H1 (cell line): ENCODE data around the gene CRYBG3. TPM values are rescaled to one million over a fixed set of nuclear protein-coding genes. Genes with fewer than 3 reads are reported as not detected.
A peak's percentile ranks its signal among the peaks of the same experiment; 100 is the strongest.

Experiments
- CTCF ChIA-PET: fragments of 300-600 bp; sonication (Branson Sonifier 250); formaldehyde crosslinking; loops from one replicate; lab custom pipeline; 2021; ENCODE audit not compliant: partially characterized antibody; lab: Charles Lee
- POLR2A ChIA-PET: fragments of 300-600 bp; sonication (Branson Sonifier 250); formaldehyde crosslinking; loops from one replicate; lab custom pipeline; 2021; ENCODE audit warnings: inconsistent platforms; ENCODE audit not compliant: partially characterized antibody; lab: Charles Lee
- DNase-seq, 2 experiments: peaks; one replicate each; pipeline versions ENCODE4 v3.0.0 to v3.0.0-alpha.2; 2010 to 2022; ENCODE audit warnings: low spot score in 2 of 2, low read depth in 1 of 2, mixed read lengths in 1 of 2
- FAIRE-seq: peaks from 2 replicates; lab custom pipeline; 2011; peaks lifted over from hg19 to GRCh38; lab: Jason Lieb, UNC
- H2AFZ ChIP-seq: 2 replicates; pipeline ENCODE4 v1.8.1; 2012; ENCODE audit warnings: low read length, inconsistent platforms
- H2AK5ac ChIP-seq: 2 replicates; pipeline ENCODE4 v1.6.1; 2013; ENCODE audit warnings: low read depth, low read length
- H2BK120ac ChIP-seq: replicated peaks from 2 replicates; pipeline ENCODE3; 2013; ENCODE audit warnings: low read depth, low read length, inconsistent platforms
- H2BK12ac ChIP-seq: 2 replicates; pipeline ENCODE4 v1.6.1; 2013; ENCODE audit warnings: low read depth, low read length
- H2BK15ac ChIP-seq: 2 replicates; pipeline ENCODE4 v1.6.1; 2013; ENCODE audit warnings: low read length
- H2BK20ac ChIP-seq: 2 replicates; pipeline ENCODE4 v1.6.1; 2013; ENCODE audit warnings: low read length
- H2BK5ac ChIP-seq: 2 replicates; pipeline ENCODE4 v1.6.1; 2013; ENCODE audit warnings: low read depth, low read length
- H3K14ac ChIP-seq: 2 replicates; pipeline ENCODE4 v1.6.1; 2013; ENCODE audit warnings: inconsistent platforms; ENCODE audit not compliant: insufficient read length
- H3K18ac ChIP-seq: 2 replicates; pipeline ENCODE4 v1.6.1; 2013; ENCODE audit warnings: low read length; ENCODE audit errors: extremely low read depth
- H3K23ac ChIP-seq: 2 replicates; pipeline ENCODE4 v1.6.1; 2013; ENCODE audit warnings: inconsistent platforms; ENCODE audit not compliant: insufficient read length
- H3K23me2 ChIP-seq: 2 replicates; pipeline ENCODE4 v1.6.1; 2013; ENCODE audit warnings: low read depth, low read length
- H3K27ac ChIP-seq: 2 replicates; pipeline ENCODE4 v1.6.1; 2011; ENCODE audit warnings: low read depth, low read length, inconsistent platforms
- H3K27me3 ChIP-seq, 4 experiments: replicated peaks in 1 of 4; 1 replicate in 1 of 4; 2 replicates in 3 of 4; pipeline versions ENCODE4 v1.6.1 to v1.8.1; 2011 to 2013; ENCODE audit warnings: low read length in 3 of 4, mild to moderate bottlenecking in 3 of 4, inconsistent platforms in 2 of 4, mixed read lengths in 2 of 4, moderate library complexity in 1 of 4; ENCODE audit not compliant: control insufficient read depth in 3 of 4, insufficient read depth in 3 of 4; ENCODE audit errors: extremely low read depth in 1 of 4
- H3K36me3 ChIP-seq, 4 experiments: 2 replicates each; pipeline versions ENCODE4 v1.6.1 to v1.8.1; 2011 to 2013; ENCODE audit warnings: mild to moderate bottlenecking in 4 of 4, low read length in 3 of 4, moderate library complexity in 2 of 4, control low read depth in 1 of 4, inconsistent platforms in 1 of 4; ENCODE audit not compliant: insufficient read depth in 4 of 4, control insufficient read depth in 2 of 4
- H3K4ac ChIP-seq: replicated peaks from 2 replicates; pipeline ENCODE3; 2013; ENCODE audit warnings: low read length, low read depth, mixed read lengths, inconsistent platforms; ENCODE audit not compliant: insufficient read length
- H3K4me1 ChIP-seq, 4 experiments: replicated peaks in 1 of 4; 1 replicate in 1 of 4; 2 replicates in 3 of 4; pipeline versions ENCODE4 v1.6.1 to v1.8.1; 2011 to 2013; ENCODE audit warnings: low read length in 3 of 4, inconsistent platforms in 2 of 4, mixed read lengths in 1 of 4; ENCODE audit not compliant: insufficient read depth in 4 of 4, control insufficient read depth in 3 of 4
- H3K4me2 ChIP-seq, 2 experiments: 2 replicates each; pipeline versions ENCODE4 v1.6.1 to v1.8.1; 2011 to 2013; ENCODE audit warnings: low read depth in 2 of 2, low read length in 2 of 2, control low read depth in 1 of 2, inconsistent platforms in 1 of 2, mild to moderate bottlenecking in 1 of 2; ENCODE audit not compliant: insufficient read depth in 1 of 2
- H3K4me3 ChIP-seq, 4 experiments: fragments of 200-600, 300-600 bp in 1 of 4; sonication (generic), shearing (Covaris generic), sonication (Bioruptor Twin) in 1 of 4; 2 replicates each; pipeline versions ENCODE4 v1.5.1 to v1.8.1; 2011 to 2016; ENCODE audit warnings: low read length in 4 of 4, low read depth in 3 of 4, control low read depth in 2 of 4, inconsistent platforms in 2 of 4, mild to moderate bottlenecking in 2 of 4, mixed read lengths in 1 of 4, moderate library complexity in 1 of 4; ENCODE audit not compliant: insufficient read depth in 2 of 4; ENCODE audit errors: extremely low read depth in 1 of 4
- H3K56ac ChIP-seq: replicated peaks from 2 replicates; pipeline ENCODE3; 2013; ENCODE audit warnings: low read depth, mild to moderate bottlenecking, mixed read lengths, low read length, inconsistent platforms; ENCODE audit not compliant: insufficient read length
- H3K79me1 ChIP-seq: 2 replicates; pipeline ENCODE4 v1.6.1; 2013; ENCODE audit warnings: low read depth, low read length, control low read depth
- H3K79me2 ChIP-seq, 2 experiments: 2 replicates each; pipeline versions ENCODE4 v1.6.1 to v1.8.1; 2012 to 2013; ENCODE audit warnings: low read length in 2 of 2, mild to moderate bottlenecking in 2 of 2, inconsistent platforms in 1 of 2; ENCODE audit not compliant: insufficient read depth in 2 of 2, control insufficient read depth in 1 of 2
- H3K9ac ChIP-seq, 4 experiments: replicated peaks in 1 of 4; 1 replicate in 1 of 4; 2 replicates in 3 of 4; pipeline versions ENCODE4 v1.6.1 to v1.8.1; 2011 to 2013; ENCODE audit warnings: low read depth in 3 of 4, low read length in 3 of 4, control low read depth in 2 of 4, mild to moderate bottlenecking in 2 of 4, moderate library complexity in 2 of 4, inconsistent platforms in 1 of 4; ENCODE audit errors: extremely low read depth in 1 of 4
- H3K9me3 ChIP-seq, 2 experiments: 2 replicates each; pipeline versions ENCODE4 v1.6.1 to v1.8.1; 2012 to 2013; ENCODE audit warnings: mild to moderate bottlenecking in 2 of 2, moderate library complexity in 2 of 2, control low read depth in 1 of 2, inconsistent platforms in 1 of 2, low read depth in 1 of 2, low read length in 1 of 2, mixed read lengths in 1 of 2; ENCODE audit not compliant: insufficient read depth in 2 of 2
- H4K20me1 ChIP-seq, 2 experiments: replicated peaks in 1 of 2; 2 replicates each; pipeline versions ENCODE3 to v1.8.1; 2011 to 2013; ENCODE audit warnings: inconsistent platforms in 2 of 2, low read length in 2 of 2, mild to moderate bottlenecking in 1 of 2; ENCODE audit not compliant: insufficient read depth in 2 of 2, control insufficient read depth in 1 of 2
- H4K5ac ChIP-seq: 2 replicates; pipeline ENCODE4 v1.6.1; 2013; ENCODE audit warnings: low read length, low read depth, mixed read lengths, inconsistent platforms; ENCODE audit not compliant: insufficient read length
- H4K8ac ChIP-seq: 2 replicates; pipeline ENCODE4 v1.8.0; 2013; ENCODE audit warnings: mild to moderate bottlenecking, moderate library complexity, low read length, inconsistent platforms; ENCODE audit not compliant: insufficient read depth; ENCODE audit errors: extremely low read depth
- H4K91ac ChIP-seq: replicated peaks from 2 replicates; pipeline ENCODE3; 2013; ENCODE audit warnings: low read length, mixed read lengths, inconsistent platforms; ENCODE audit not compliant: insufficient read length
- CTCF ChIP-seq, 3 experiments: IDR thresholded peaks; 1 replicate in 2 of 3; 2 replicates in 1 of 3; pipeline versions ENCODE4 v1.5.1 to v1.6.1; 2011; ENCODE audit warnings: low read length in 3 of 3, mild to moderate bottlenecking in 3 of 3, inconsistent platforms in 2 of 3, low read depth in 1 of 3, moderate library complexity in 1 of 3; ENCODE audit not compliant: insufficient read depth in 1 of 3; ENCODE audit errors: control extremely low read depth in 1 of 3
- E2F6 ChIP-seq: IDR thresholded peaks from 2 replicates; pipeline ENCODE4 v1.6.1; 2012; ENCODE audit warnings: inconsistent platforms
- RAD21 ChIP-seq, 2 experiments: IDR thresholded peaks in 1 of 2; conservative IDR thresholded peaks in 1 of 2; 2 replicates each; pipeline ENCODE4 v1.6.1; 2011; ENCODE audit warnings: low read depth in 2 of 2, low read length in 2 of 2, improper control_type of control experiment in 1 of 2, inconsistent platforms in 1 of 2, mild to moderate bottlenecking in 1 of 2, moderate library complexity in 1 of 2
- SAP30 ChIP-seq: fragments of 300-600 bp; sonication (generic); IDR thresholded peaks from 2 replicates; pipeline ENCODE4 v1.7.1; 2012; ENCODE audit warnings: low read length, moderate library complexity, mild to moderate bottlenecking, inconsistent platforms; ENCODE audit not compliant: insufficient read depth, insufficient replicate concordance
- WGBS, 2 experiments: shearing (Covaris generic) in 1 of 2; methylation state at CpG; one replicate each; pipeline versions ENCODE4 v1.1.6 to v1.1.7; 2013 to 2015; ENCODE audit warnings: low lambda C conversion rate in 2 of 2, mixed read lengths in 2 of 2, inconsistent platforms in 1 of 2, low coverage in 1 of 2, missing lambda C conversion rate in 1 of 2; ENCODE audit not compliant: insufficient replicate concordance in 2 of 2, insufficient coverage in 1 of 2, insufficient read length in 1 of 2; ENCODE audit errors: extremely low coverage in 1 of 2, missing lambda C conversion rate in 1 of 2; 5-methylcytosine and 5-hydroxymethylcytosine counted together
- polyA plus RNA-seq, 7 experiments: library from polyadenylated mRNA; depleted of rRNA in 3 of 7; stranded (reverse) in 5 of 7; unstranded in 2 of 7; fragments of >200 nt in 5 of 7; fragments of 200-250 nt in 2 of 7; gene quantifications; 1 replicate in 5 of 7; 2 replicates in 1 of 7; 4 replicates in 1 of 7; pipeline versions ENCODE4 v1.2.1 to v1.2.3, GENCODE V29; 2011 to 2013; ENCODE audit warnings: missing spikeins in 2 of 7, mixed read lengths in 2 of 7
- total RNA-seq: library from RNA; stranded (reverse); fragmentation: NEBNext Ultra II Directional; extraction: Animal tissue kit (Norgen Biotek cat#: 25700); gene quantifications from 2 replicates; pipeline ENCODE4 v1.2.1, GENCODE V29; 2021

CRYBG3 gene
- total and polyA plus RNA-seq, 2 of the 8 experiments (the other 6 are each of a cell fraction or from before 2014, with no cell fraction given) = 2.1 to 8.0 TPM

GRCh38 chr3:97889814-97890213 is 68.0 kb downstream of the CRYBG3 start:
- peaks cover 0 to 5% (median 0%) of the 10 kb centered on the region in 4 experiments; a peak in 2 of 8 replicates for H3K36me3 ChIP-seq
- H3K79me2 ChIP-seq = no peaks in the 10 kb centered on the region
- no peak overlapping the region for H2BK15ac ChIP-seq
- H3K27me3 ChIP-seq = no peaks in the 10 kb centered on the region
- CTCF ChIA-PET = interaction anchor here (0.6 to 1.6 kb wide), 6 partner anchors 34 to 133 kb away, joined by 3 to 6 read pairs (median 3); no protein-coding TSS in a partner anchor
- no peak overlapping the region for H2BK5ac ChIP-seq
- H3K79me1 ChIP-seq = no peaks in the 10 kb centered on the region
- H3K4me2 ChIP-seq = no peak overlapping the region
- H3K4me1 ChIP-seq = no peaks in the 10 kb centered on the region
- H3K56ac ChIP-seq = no peak overlapping the region
- no peak overlapping the region for H3K14ac ChIP-seq
- no peak overlapping the region for H3K27ac ChIP-seq
- H3K9ac ChIP-seq = no peak overlapping the region
- no peak overlapping the region for H2BK12ac ChIP-seq
- no peaks in the 10 kb centered on the region for H3K23me2 ChIP-seq
- H2BK120ac ChIP-seq = no peak overlapping the region
- H4K91ac ChIP-seq = no peak overlapping the region
- H2BK20ac ChIP-seq = no peak overlapping the region
- H2AFZ ChIP-seq = no peak overlapping the region
- H4K20me1 ChIP-seq = peaks cover 0 to 2% of the 10 kb centered on the region in 2 experiments
- POLR2A ChIA-PET = no interaction called here
- WGBS, 2 experiments = 90% methylated on average over 3 of the region's 3 CpGs; no CpG with 5 or more reads in 1 of the 2 experiments
- no peak overlapping the region for H3K23ac ChIP-seq
- H3K4ac ChIP-seq = no peak overlapping the region
- TF ChIP-seq SAP30 = no peak
- TF ChIP-seq CTCF (IDR thresholded peaks at IDR 0.05; ENCODE audit: control extremely low read depth in 1 of 3, insufficient read depth in 1 of 3, low read depth in 1 of 3, low read length in 3 of 3) = peak in 1 of 3 experiments; percentile 21; a peak in 1 of 4 replicates
- no peak for TF ChIP-seq E2F6
- peak; percentile 23 to 28; a peak in 3 of 4 replicates for TF ChIP-seq RAD21 (IDR thresholded peaks at IDR 0.05 in 1 of 2, conservative IDR thresholded peaks at IDR 0.05 in 1 of 2; ENCODE audit: low read depth in 2 of 2, low read length in 2 of 2)
- no peak overlapping the region for H3K18ac ChIP-seq
- no peak overlapping the region for H4K8ac ChIP-seq
- no peaks in the 10 kb centered on the region for H3K9me3 ChIP-seq
- FAIRE-seq = peak; percentile 55
- no peak overlapping the region for H2AK5ac ChIP-seq
- no peak for DNase-seq
- H3K4me3 ChIP-seq = no peak overlapping the region
- H4K5ac ChIP-seq = no peak overlapping the region
